A673 (cell line): ENCODE results near the gene CRISPLD2.

Source experiments
- EZH2 ChIP-seq: fragments of 200-600 bp; sonication (generic); IDR thresholded peaks from 2 replicates; pipeline ENCODE4 v1.6.1; 2017; ENCODE audit warnings: borderline replicate concordance, low read depth, mild to moderate bottlenecking, mixed read lengths, antibody characterized with exemption, low read length; ENCODE audit not compliant: poor library complexity, severe bottlenecking
- TF ChIP-seq, protein P1 (sequence below): fragments of 300-800, 200-600 bp; sonication (generic); conservative IDR thresholded peaks from 2 replicates; pipeline ENCODE4 v1.5.1; 2017; ENCODE audit warnings: low read depth, mild to moderate bottlenecking, antibody characterized with exemption, low read length, moderate library complexity, mixed read lengths

DNA sequence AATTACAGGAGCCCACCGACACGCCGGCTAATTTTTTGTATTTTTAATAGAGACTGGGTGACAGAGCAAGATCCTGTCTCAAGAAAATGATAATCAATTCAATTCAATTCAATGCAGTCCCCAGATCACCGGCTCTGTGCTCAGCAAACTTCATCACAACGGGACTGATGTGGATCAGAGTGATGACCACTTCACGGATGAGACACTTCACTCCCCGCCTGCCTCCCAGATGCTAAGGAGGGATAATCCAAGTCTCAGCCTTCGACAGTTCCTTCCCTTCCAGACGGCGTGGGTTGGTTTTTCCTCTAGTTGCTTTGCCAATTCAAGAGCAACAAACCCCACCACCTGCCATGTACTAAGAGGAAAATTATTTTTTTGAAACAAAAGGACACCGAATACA lies 97.7 kb downstream of the CRISPLD2 start:
- TF ChIP-seq, protein P1, sequence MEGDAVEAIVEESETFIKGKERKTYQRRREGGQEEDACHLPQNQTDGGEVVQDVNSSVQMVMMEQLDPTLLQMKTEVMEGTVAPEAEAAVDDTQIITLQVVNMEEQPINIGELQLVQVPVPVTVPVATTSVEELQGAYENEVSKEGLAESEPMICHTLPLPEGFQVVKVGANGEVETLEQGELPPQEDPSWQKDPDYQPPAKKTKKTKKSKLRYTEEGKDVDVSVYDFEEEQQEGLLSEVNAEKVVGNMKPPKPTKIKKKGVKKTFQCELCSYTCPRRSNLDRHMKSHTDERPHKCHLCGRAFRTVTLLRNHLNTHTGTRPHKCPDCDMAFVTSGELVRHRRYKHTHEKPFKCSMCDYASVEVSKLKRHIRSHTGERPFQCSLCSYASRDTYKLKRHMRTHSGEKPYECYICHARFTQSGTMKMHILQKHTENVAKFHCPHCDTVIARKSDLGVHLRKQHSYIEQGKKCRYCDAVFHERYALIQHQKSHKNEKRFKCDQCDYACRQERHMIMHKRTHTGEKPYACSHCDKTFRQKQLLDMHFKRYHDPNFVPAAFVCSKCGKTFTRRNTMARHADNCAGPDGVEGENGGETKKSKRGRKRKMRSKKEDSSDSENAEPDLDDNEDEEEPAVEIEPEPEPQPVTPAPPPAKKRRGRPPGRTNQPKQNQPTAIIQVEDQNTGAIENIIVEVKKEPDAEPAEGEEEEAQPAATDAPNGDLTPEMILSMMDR, result no peak
- no peak for TF ChIP-seq EZH2
